SK-N-MC (cell line): ENCODE data around the gene UTP4.

Experiments
- EZH2 ChIP-seq: fragments of 200-600 bp; sonication (generic); IDR thresholded peaks from one replicate; pipeline ENCODE4 v1.6.1; 2017; ENCODE audit warnings: antibody characterized with exemption
- FOXP2 ChIP-seq: optimal IDR thresholded peaks from 2 replicates; pipeline ENCODE3; 2011; ENCODE audit warnings: mild to moderate bottlenecking, moderate library complexity; ENCODE audit not compliant: insufficient read depth; ENCODE audit errors: extremely low read length, control extremely low read depth
- POLR2AphosphoS5 ChIP-seq: IDR thresholded peaks from 2 replicates; pipeline ENCODE4 v1.6.1; 2012; ENCODE audit warnings: mild to moderate bottlenecking, low read depth, low read length, borderline replicate concordance

DNA sequence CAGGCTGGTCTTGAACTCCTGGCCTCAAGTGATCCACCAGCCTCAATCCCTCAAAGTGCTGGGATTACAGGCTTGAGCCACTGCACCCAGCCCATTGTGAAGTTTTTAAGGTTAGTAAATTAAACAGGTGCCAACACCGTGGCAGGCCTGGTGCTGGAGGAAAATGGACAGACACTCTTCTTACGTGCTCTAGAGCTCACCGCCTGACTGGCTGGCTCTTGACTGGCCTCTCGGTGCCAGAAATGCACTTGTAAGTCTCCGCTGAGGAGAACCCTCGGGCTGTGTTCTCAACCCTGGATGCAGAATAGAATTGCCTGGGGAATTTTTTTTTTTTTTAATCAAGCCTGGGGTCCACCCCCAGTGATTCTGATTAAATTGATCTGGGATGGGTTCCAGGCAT is 37.3 kb upstream of the UTP4 start:
- no peak for TF ChIP-seq POLR2AphosphoS5
- no peak for TF ChIP-seq EZH2
- no peak for TF ChIP-seq FOXP2
